HepG2 (cell line): ENCODE measurements around the gene SERTAD1. TPM values are rescaled to one million over a fixed set of nuclear protein-coding genes. Genes with fewer than 3 reads are reported as not detected.
"Not testable (repeated sequence)": the region's sequence is repeated elsewhere in the genome, so short reads cannot be mapped to it uniquely, and the experiment has no call there.

Source experiments
- ATAC-seq: fragments of 200-7000 bp; cut with Tn5 transposase; 3 replicates; pipeline ENCODE4 v1.9.1; 2020; ENCODE audit warnings: mild to moderate bottlenecking, moderate library complexity
- BruUV-seq: library from RNA; stranded (reverse); fragments of 400-500 nt; replicated peaks from 2 replicates; lab custom pipeline; 2021; lab: Mats Ljungman, UMichigan
- CTCF ChIA-PET: fragments of 300-600 bp; formaldehyde crosslinking; extraction: SDS; loops from one replicate; lab custom pipeline; 2021; ENCODE audit warnings: low total read pairs, inconsistent platforms, low intra/inter-chr PET ratio; lab: Yijun Ruan, JAX
- POLR2A ChIA-PET: fragments of 350-600 bp; sonication (Branson Sonifier 250); formaldehyde crosslinking; loops from one replicate; lab custom pipeline; 2020; ENCODE audit warnings: antibody characterized with exemption, inconsistent platforms; lab: Yijun Ruan, JAX
- DNase-seq: peaks from one replicate; pipeline ENCODE4 v3.0.0-alpha.2; 2015; ENCODE audit warnings: low spot score
- FAIRE-seq: peaks from 3 replicates; lab custom pipeline; 2011; peaks lifted over from hg19 to GRCh38; lab: Jason Lieb, UNC
- H2AFZ ChIP-seq: one replicate; pipeline ENCODE4 v1.6.1; 2011; ENCODE audit warnings: low read length, inconsistent platforms
- H3K27ac ChIP-seq: fragments of 300-600 bp; 3 replicates; pipeline ENCODE4 v1.8.0; 2011; ENCODE audit warnings: mixed run types, mild to moderate bottlenecking, mixed read lengths, low read length, inconsistent platforms; ENCODE audit not compliant: insufficient read depth; ENCODE audit errors: extremely low read length
- H3K27me3 ChIP-seq, 2 experiments: fragments of 200-600 bp in 1 of 2; 2 replicates in 1 of 2; 3 replicates in 1 of 2; pipeline versions ENCODE4 v1.6.0 to v1.8.0; 2011; ENCODE audit warnings: low read length in 2 of 2, mild to moderate bottlenecking in 2 of 2, moderate library complexity in 2 of 2, inconsistent platforms in 1 of 2; ENCODE audit not compliant: insufficient read depth in 2 of 2, control insufficient read depth in 1 of 2
- H3K36me3 ChIP-seq, 2 experiments: fragments of 200-600 bp in 1 of 2; replicated peaks in 1 of 2; 2 replicates in 1 of 2; 3 replicates in 1 of 2; pipeline versions ENCODE4 v1.5.1 to v1.8.0; 2011; ENCODE audit warnings: low read length in 2 of 2, inconsistent platforms in 1 of 2; ENCODE audit not compliant: insufficient read depth in 2 of 2, control insufficient read depth in 1 of 2
- H3K4me1 ChIP-seq: 2 replicates; pipeline ENCODE4 v1.5.1; 2012; ENCODE audit warnings: low read length, inconsistent platforms; ENCODE audit not compliant: insufficient read depth
- H3K4me2 ChIP-seq: 2 replicates; pipeline ENCODE4 v1.6.0; 2011; ENCODE audit warnings: low read depth, low read length, inconsistent platforms
- H3K4me3 ChIP-seq, 3 experiments: fragments of 200-600 bp in 1 of 3; sonication (generic), shearing (Covaris generic) in 1 of 3; replicated peaks in 1 of 3; 2 replicates each; pipeline ENCODE4 v1.5.1; 2011 to 2016; ENCODE audit warnings: low read length in 3 of 3, inconsistent platforms in 2 of 3, low read depth in 2 of 3, mild to moderate bottlenecking in 2 of 3, control low read depth in 1 of 3, mixed read lengths in 1 of 3; ENCODE audit not compliant: insufficient read depth in 1 of 3
- H3K79me2 ChIP-seq: one replicate; pipeline ENCODE4 v1.6.1; 2011; ENCODE audit warnings: low read length, inconsistent platforms; ENCODE audit not compliant: insufficient read depth
- H3K9ac ChIP-seq: 2 replicates; pipeline ENCODE4 v1.6.0; 2011; ENCODE audit warnings: mild to moderate bottlenecking, low read depth, low read length, inconsistent platforms; ENCODE audit not compliant: insufficient read depth
- H3K9me3 ChIP-seq: 2 replicates; pipeline ENCODE4 v1.5.1; 2012; ENCODE audit warnings: mild to moderate bottlenecking, low read length
- H4K20me1 ChIP-seq: 2 replicates; pipeline ENCODE4 v1.6.0; 2011; ENCODE audit warnings: inconsistent platforms, mild to moderate bottlenecking, low read length, moderate library complexity; ENCODE audit not compliant: insufficient read depth
- BORCS8-MEF2B ChIP-seq: sonication (generic); formaldehyde crosslinking; IDR thresholded peaks from 2 replicates; pipeline ENCODE4 v1.8.0; 2022; ENCODE audit warnings: mild to moderate bottlenecking, missing genetic modification reagents
- KDM4B ChIP-seq: sonication (generic); formaldehyde crosslinking; IDR thresholded peaks from 2 replicates; pipeline ENCODE4 v1.4.0; 2020; ENCODE audit warnings: missing genetic modification reagents
- KDM6A ChIP-seq: IDR thresholded peaks from 2 replicates; pipeline ENCODE4 v1.6.1; 2016; ENCODE audit warnings: low read depth
- NFYB ChIP-seq: sonication (generic); formaldehyde crosslinking; IDR thresholded peaks from 2 replicates; pipeline ENCODE4 v1.4.0; 2020; ENCODE audit warnings: missing genetic modification reagents
- SPEN ChIP-seq: sonication (generic); formaldehyde crosslinking; IDR thresholded peaks from 2 replicates; pipeline ENCODE4 v1.5.1; 2020; ENCODE audit warnings: low read depth, mild to moderate bottlenecking, missing genetic modification reagents
- STAG1 ChIP-seq: sonication (generic); formaldehyde crosslinking; IDR thresholded peaks from 2 replicates; pipeline ENCODE4 v1.4.0; 2020; ENCODE audit warnings: missing genetic modification reagents
- ZNF121 ChIP-seq: sonication (generic); formaldehyde crosslinking; IDR thresholded peaks from 2 replicates; pipeline ENCODE4 v1.5.0; 2020; ENCODE audit warnings: mild to moderate bottlenecking, missing genetic modification reagents
- ZNF841 ChIP-seq: sonication (generic); formaldehyde crosslinking; IDR thresholded peaks from 2 replicates; pipeline ENCODE4 v1.8.1; 2023; ENCODE audit warnings: missing genetic modification reagents, borderline replicate concordance
- ZXDC ChIP-seq: sonication (generic); formaldehyde crosslinking; IDR thresholded peaks from 2 replicates; pipeline ENCODE4 v1.5.0; 2020; ENCODE audit warnings: mild to moderate bottlenecking, missing genetic modification reagents
- WGBS: methylation state at CpG from one replicate; pipeline ENCODE4 v1.1.6; 2017; ENCODE audit warnings: low lambda C conversion rate; 5-methylcytosine and 5-hydroxymethylcytosine counted together
- in situ Hi-C: cut with HindIII; loops from 2 replicates; pipeline ENCODE4 v1.10.0; 2017; ENCODE audit warnings: low pct_unique_long_range_greater_than_20kb; ENCODE audit not compliant: extremely low pct_ligation_motif_present
- intact Hi-C: fragments of 100-400 bp; cut with micrococcal nuclease; formaldehyde crosslinking; loops from one replicate; pipeline ENCODE4 v1.10.0; 2022; ENCODE audit not compliant: unreplicated experiment
- polyA plus RNA-seq, 8 experiments: library from polyadenylated mRNA; depleted of rRNA in 3 of 8; stranded (reverse) in 7 of 8; unstranded in 1 of 8; fragments of >200 nt; fragmentation: Illumina TruSeq in 4 of 8; extraction: Trizol in 4 of 8; gene quantifications; 2 replicates each; pipeline versions ENCODE4 v1.2.1 to v1.2.3, GENCODE V29; 2011 to 2016; ENCODE audit warnings: low read depth in 4 of 8, missing spikeins in 1 of 8, mixed read lengths in 1 of 8; ENCODE audit not compliant: insufficient read depth in 1 of 8
- total RNA-seq, 5 experiments: library from RNA; depleted of rRNA; stranded (reverse); fragments of >200 nt; fragmentation: Illumina TruSeq; extraction: Trizol; gene quantifications; 2 replicates each; pipeline ENCODE4 v1.2.3, GENCODE V29; 2016; ENCODE audit warnings: low read depth in 1 of 5
- TF ChIP-seq, protein P1 (sequence below): sonication (generic); formaldehyde crosslinking; IDR thresholded peaks from 2 replicates; pipeline ENCODE4 v1.5.1; 2020; ENCODE audit warnings: missing genetic modification reagents, mild to moderate bottlenecking, borderline replicate concordance

SERTAD1 gene
- total and polyA plus RNA-seq, 2 of the 13 experiments (the other 11 are each of a cell fraction or from before 2014, with no cell fraction given): 4.3 to 4.5 TPM

- no peak for TF ChIP-seq ZXDC (CRISPR knock-in tag)
- no peak for TF ChIP-seq ZNF841 (CRISPR knock-in tag)
- TF ChIP-seq KDM4B: no peak
- TF ChIP-seq KDM6A (CRISPR knock-in tag): no peak
- no peak for TF ChIP-seq BORCS8-MEF2B (CRISPR knock-in tag)
- no peak for TF ChIP-seq NFYB
- no peak for TF ChIP-seq STAG1 (CRISPR knock-in tag)
- no peak for TF ChIP-seq SPEN (CRISPR knock-in tag)
- TF ChIP-seq, protein P1, sequence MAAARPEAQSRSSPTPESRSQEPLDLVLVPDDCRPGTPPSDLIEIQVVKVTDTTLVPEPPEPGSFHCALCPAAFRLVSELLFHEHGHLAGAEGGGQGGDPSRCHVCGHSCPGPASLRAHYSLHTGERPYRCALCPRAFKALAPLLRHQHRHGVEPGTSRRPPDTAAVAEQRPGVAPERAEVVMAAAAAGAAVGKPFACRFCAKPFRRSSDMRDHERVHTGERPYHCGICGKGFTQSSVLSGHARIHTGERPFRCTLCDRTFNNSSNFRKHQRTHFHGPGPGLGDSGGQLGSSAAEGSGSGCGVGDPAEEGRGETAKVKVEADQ: no peak
Observed at GRCh38 chr19:40431698-40432097, 5.9 kb upstream of the SERTAD1 start (continued).

DNA sequence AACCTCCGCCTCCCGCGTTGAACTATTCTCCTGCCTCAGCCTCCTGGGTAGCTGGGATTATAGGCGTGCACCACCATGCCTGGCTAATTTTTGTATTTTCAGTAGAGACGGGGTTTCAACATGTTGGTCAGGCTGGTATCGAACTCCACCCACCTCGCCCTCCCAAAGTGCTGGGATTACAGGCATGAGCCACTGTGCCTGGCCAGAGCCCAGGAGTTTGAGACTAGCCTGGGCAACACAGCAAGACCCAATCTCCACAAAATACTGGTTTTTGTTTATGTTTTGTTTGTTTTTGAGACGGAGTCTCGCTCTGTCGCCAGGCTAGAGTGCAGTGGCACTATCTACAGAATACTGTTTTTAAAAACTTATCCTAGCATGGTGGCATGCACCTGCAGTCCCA, 4.5 kb upstream of the SERTAD1 start:
- WGBS: 93% methylated on average over 10 of the region's 10 CpGs
- not testable (repeated sequence) for H3K4me3 ChIP-seq, FAIRE-seq

More for the DNA sequence above, 4.5 kb upstream of the SERTAD1 start:
- H3K9me3 ChIP-seq, BruUV-seq, in situ Hi-C loops, intact Hi-C loops, H3K4me2 ChIP-seq, H2AFZ ChIP-seq, ATAC-seq, DNase-seq, H3K9ac ChIP-seq, H3K27ac ChIP-seq, H3K79me2 ChIP-seq, H3K27me3 ChIP-seq, CTCF ChIA-PET, H4K20me1 ChIP-seq, H3K36me3 ChIP-seq: not testable (repeated sequence)
- POLR2A ChIA-PET: interaction anchor here (1.0 to 1.2 kb wide), 2 partner anchors 10 to 36 kb away, joined by 3 to 7 read pairs; no protein-coding TSS in a partner anchor
- H3K4me1 ChIP-seq: peaks cover 51% of the 10 kb centered on the region
- peak; percentile 73; the same call in 1 of the 2 replicates for TF ChIP-seq ZNF121 (CRISPR knock-in tag)
